Fibroblast of lung (primary cell): ENCODE results near the gene ASRGL1.

ENCODE experiments used
- EZH2 ChIP-seq: IDR thresholded peaks from 2 replicates; pipeline ENCODE4 v1.5.1; 2012; ENCODE audit warnings: low read length, control low read depth, mild to moderate bottlenecking; ENCODE audit errors: missing control alignments
- TF ChIP-seq, protein P1 (sequence below), 2 donors: IDR thresholded peaks in 1 of 2; conservative IDR thresholded peaks in 1 of 2; 1 replicate in 1 of 2; 2 replicates in 1 of 2; pipeline ENCODE4 v1.5.1; 2011 to 2012; ENCODE audit warnings: low read length in 2 of 2, control low read depth in 1 of 2, inconsistent platforms in 1 of 2, low read depth in 1 of 2, mild to moderate bottlenecking in 1 of 2

DNA sequence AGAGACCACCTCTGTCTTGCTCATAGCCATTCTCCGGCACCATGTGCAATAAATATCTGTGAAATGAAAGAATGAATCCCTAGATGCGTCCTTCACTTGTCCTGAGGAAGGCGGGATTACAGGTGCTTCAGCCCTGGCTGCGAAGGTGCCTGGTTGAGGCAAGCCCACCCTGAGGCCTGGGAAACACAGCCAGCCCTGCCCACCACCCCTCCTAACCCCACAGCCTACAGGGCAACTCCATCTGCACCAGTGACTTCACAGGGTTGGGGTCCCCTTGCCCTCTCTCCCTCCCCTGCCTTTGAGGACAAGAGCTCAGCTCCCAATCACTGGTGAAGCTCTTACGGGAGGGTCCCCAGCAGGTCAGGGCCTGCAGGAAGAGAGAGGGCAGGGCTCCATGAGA, 64.1 kb downstream of the ASRGL1 start:
- TF ChIP-seq, protein P1, sequence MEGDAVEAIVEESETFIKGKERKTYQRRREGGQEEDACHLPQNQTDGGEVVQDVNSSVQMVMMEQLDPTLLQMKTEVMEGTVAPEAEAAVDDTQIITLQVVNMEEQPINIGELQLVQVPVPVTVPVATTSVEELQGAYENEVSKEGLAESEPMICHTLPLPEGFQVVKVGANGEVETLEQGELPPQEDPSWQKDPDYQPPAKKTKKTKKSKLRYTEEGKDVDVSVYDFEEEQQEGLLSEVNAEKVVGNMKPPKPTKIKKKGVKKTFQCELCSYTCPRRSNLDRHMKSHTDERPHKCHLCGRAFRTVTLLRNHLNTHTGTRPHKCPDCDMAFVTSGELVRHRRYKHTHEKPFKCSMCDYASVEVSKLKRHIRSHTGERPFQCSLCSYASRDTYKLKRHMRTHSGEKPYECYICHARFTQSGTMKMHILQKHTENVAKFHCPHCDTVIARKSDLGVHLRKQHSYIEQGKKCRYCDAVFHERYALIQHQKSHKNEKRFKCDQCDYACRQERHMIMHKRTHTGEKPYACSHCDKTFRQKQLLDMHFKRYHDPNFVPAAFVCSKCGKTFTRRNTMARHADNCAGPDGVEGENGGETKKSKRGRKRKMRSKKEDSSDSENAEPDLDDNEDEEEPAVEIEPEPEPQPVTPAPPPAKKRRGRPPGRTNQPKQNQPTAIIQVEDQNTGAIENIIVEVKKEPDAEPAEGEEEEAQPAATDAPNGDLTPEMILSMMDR (conservative IDR thresholded peaks at IDR 0.05 in 1 of 2, IDR thresholded peaks at IDR 0.05 in 1 of 2; ENCODE audit: low read depth in 1 of 2, low read length in 2 of 2), result no peak
- TF ChIP-seq EZH2, result no peak
